Keratinocyte (primary cell): ENCODE results near the gene SPTBN5. TPM values are rescaled to one million over a fixed set of nuclear protein-coding genes. Genes with fewer than 3 reads are reported as not detected.

Experiments used
- DNase-seq: peaks from one replicate; pipeline ENCODE4 v3.0.0-alpha.2; 2011; ENCODE audit warnings: low read depth, missing footprints, low spot score
- FAIRE-seq: peaks from 2 replicates; lab custom pipeline; 2011; peaks lifted over from hg19 to GRCh38; lab: Jason Lieb, UNC
- H2AFZ ChIP-seq: 2 replicates; pipeline ENCODE4 v1.6.0; 2012; ENCODE audit warnings: low read length, control low read depth, inconsistent platforms; ENCODE audit not compliant: control insufficient read depth
- H3K27ac ChIP-seq: 2 replicates; pipeline ENCODE4 v1.5.1; 2011; ENCODE audit warnings: low read length; ENCODE audit not compliant: control insufficient read depth, insufficient read depth
- H3K27me3 ChIP-seq: 3 replicates; pipeline ENCODE4 v1.6.0; 2011; ENCODE audit warnings: low read length; ENCODE audit not compliant: control insufficient read depth, insufficient read depth; ENCODE audit errors: extremely low read depth
- H3K36me3 ChIP-seq, 2 experiments: 2 replicates in 1 of 2; 3 replicates in 1 of 2; pipeline ENCODE4 v1.5.1; 2011; ENCODE audit warnings: low read length in 2 of 2, mild to moderate bottlenecking in 1 of 2; ENCODE audit not compliant: control insufficient read depth in 2 of 2, insufficient read depth in 2 of 2; ENCODE audit errors: extremely low read depth in 1 of 2
- H3K4me1 ChIP-seq: 3 replicates; pipeline ENCODE4 v1.5.1; 2011; ENCODE audit warnings: low read length; ENCODE audit not compliant: control insufficient read depth, insufficient read depth; ENCODE audit errors: extremely low read depth
- H3K4me2 ChIP-seq: 3 replicates; pipeline ENCODE4 v1.6.0; 2011; ENCODE audit warnings: low read depth, low read length; ENCODE audit not compliant: control insufficient read depth, insufficient read depth; ENCODE audit errors: extremely low read depth
- H3K4me3 ChIP-seq, 3 experiments: fragments of 200-600 bp in 1 of 3; sonication (generic) in 1 of 3; 2 replicates in 2 of 3; 3 replicates in 1 of 3; pipeline ENCODE4 v1.5.1; 2011 to 2016; ENCODE audit warnings: low read length in 3 of 3, mild to moderate bottlenecking in 3 of 3, control low read depth in 2 of 3, inconsistent platforms in 1 of 3, low read depth in 1 of 3, mixed read lengths in 1 of 3, mixed run types in 1 of 3, moderate library complexity in 1 of 3; ENCODE audit not compliant: control insufficient read depth in 2 of 3, insufficient read depth in 2 of 3; ENCODE audit errors: extremely low read depth in 1 of 3
- H3K79me2 ChIP-seq: 2 replicates; pipeline ENCODE4 v1.6.0; 2012; ENCODE audit warnings: low read length; ENCODE audit not compliant: control insufficient read depth, insufficient read depth
- H3K9ac ChIP-seq: 3 replicates; pipeline ENCODE4 v1.6.0; 2011; ENCODE audit warnings: low read length; ENCODE audit not compliant: control insufficient read depth, insufficient read depth; ENCODE audit errors: extremely low read depth
- H3K9me1 ChIP-seq: 3 replicates; pipeline ENCODE4 v1.6.0; 2011; ENCODE audit warnings: low read length; ENCODE audit not compliant: control insufficient read depth, insufficient read depth; ENCODE audit errors: extremely low read depth
- H3K9me3 ChIP-seq: 2 replicates; pipeline ENCODE4 v1.5.1; 2012; ENCODE audit warnings: low read depth, low read length; ENCODE audit not compliant: control insufficient read depth
- H4K20me1 ChIP-seq: 3 replicates; pipeline ENCODE4 v1.6.0; 2011; ENCODE audit warnings: low read length; ENCODE audit not compliant: control insufficient read depth, insufficient read depth; ENCODE audit errors: extremely low read depth
- CTCF ChIP-seq, 3 experiments: IDR thresholded peaks in 1 of 3; conservative IDR thresholded peaks in 1 of 3; optimal IDR thresholded peaks in 1 of 3; 2 replicates in 2 of 3; 3 replicates in 1 of 3; pipeline versions ENCODE3 to v1.5.1; 2011; ENCODE audit warnings: low read length in 3 of 3, mild to moderate bottlenecking in 3 of 3, moderate library complexity in 2 of 3, control low read depth in 1 of 3, inconsistent platforms in 1 of 3; ENCODE audit not compliant: insufficient read depth in 2 of 3; ENCODE audit errors: extremely low read depth in 1 of 3
- EZH2 ChIP-seq: IDR thresholded peaks from one replicate; pipeline ENCODE4 v1.6.1; 2012; ENCODE audit warnings: inconsistent platforms, mild to moderate bottlenecking, low read length, moderate library complexity
- dilution Hi-C: fragments of 300-500 bp; cut with MboI; formaldehyde crosslinking; loops from one replicate; pipeline ENCODE4 v1.7.0; 2020; ENCODE audit warnings: low sequenced_read_pairs; ENCODE audit not compliant: extremely low pct_ligation_motif_present
- polyA plus RNA-seq, 5 experiments: library from polyadenylated mRNA; depleted of rRNA in 3 of 5; stranded (reverse) in 3 of 5; stranded (forward) in 1 of 5; unstranded in 1 of 5; fragments of >200 nt; gene quantifications; 1 replicate in 1 of 5; 2 replicates in 3 of 5; 3 replicates in 1 of 5; pipeline versions ENCODE4 v1.2.1 to v1.2.3, GENCODE V29; 2011 to 2012; ENCODE audit warnings: missing spikeins in 2 of 5, low read depth in 1 of 5, low replicate concordance in 1 of 5

The SPTBN5 gene
- polyA plus RNA-seq, 1 donor (not counting 4 experiments of a cell fraction or from before 2014, with no cell fraction given): 0.66 TPM

GRCh38 chr15:41941644-41942415 lies 48.0 kb upstream of the SPTBN5 start:
- TF ChIP-seq CTCF (optimal IDR thresholded peaks at IDR 0.05 in 1 of 3, IDR thresholded peaks at IDR 0.05 in 1 of 3, conservative IDR thresholded peaks at IDR 0.05 in 1 of 3; ENCODE audit: extremely low read depth in 1 of 3, insufficient read depth in 2 of 3, low read length in 3 of 3): no peak
- no peak for TF ChIP-seq EZH2
- H3K36me3 ChIP-seq: peaks cover 17 to 44% of the 10 kb centered on the region in 2 experiments
- H3K9ac ChIP-seq: no peak overlapping the region
- DNase-seq (no peak), FAIRE-seq (peak; percentile 29)
- H3K9me3 ChIP-seq: no peaks in the 10 kb centered on the region
- peaks cover 71% of the 10 kb centered on the region for H3K4me1 ChIP-seq
- H2AFZ ChIP-seq: no peak overlapping the region
- H3K27ac ChIP-seq: peak overlapping the region; percentile 48
- no peaks in the 10 kb centered on the region for H3K27me3 ChIP-seq
- no peak overlapping the region for H3K4me2 ChIP-seq
- peaks cover 55% of the 10 kb centered on the region for H3K79me2 ChIP-seq
- H4K20me1 ChIP-seq: no peaks in the 10 kb centered on the region
- dilution Hi-C loops: no loop called here
- no peaks in the 10 kb centered on the region for H3K9me1 ChIP-seq
- no peak overlapping the region for H3K4me3 ChIP-seq

- DNase-seq (peak; percentile 79), FAIRE-seq (peak; percentile 90)
- H3K9ac ChIP-seq: no peak overlapping the region
- H3K36me3 ChIP-seq: peaks cover 17 to 43% of the 10 kb centered on the region in 2 experiments
- no peaks in the 10 kb centered on the region for H3K9me1 ChIP-seq
- H3K4me1 ChIP-seq: peaks cover 65% of the 10 kb centered on the region
- no peaks in the 10 kb centered on the region for H3K27me3 ChIP-seq
- dilution Hi-C loops: no loop called here
- H4K20me1 ChIP-seq: no peaks in the 10 kb centered on the region
- no peaks in the 10 kb centered on the region for H3K9me3 ChIP-seq
- H2AFZ ChIP-seq: no peak overlapping the region
- H3K79me2 ChIP-seq: peaks cover 51% of the 10 kb centered on the region
- H3K4me2 ChIP-seq: peak overlapping the region; percentile 64
- peak overlapping the region; percentile 62 for H3K27ac ChIP-seq
- no peak overlapping the region for H3K4me3 ChIP-seq
- TF ChIP-seq CTCF (optimal IDR thresholded peaks at IDR 0.05 in 1 of 3, IDR thresholded peaks at IDR 0.05 in 1 of 3, conservative IDR thresholded peaks at IDR 0.05 in 1 of 3; ENCODE audit: extremely low read depth in 1 of 3, insufficient read depth in 2 of 3, low read length in 3 of 3) (no peak), EZH2 (no peak)
Measured at GRCh38 chr15:41940441-41940857, 46.6 kb upstream of the SPTBN5 start.
